HEK293 (cell line): Measurements from ENCODE around the gene EEF1AKMT1.

ENCODE experiments used
- CTCF ChIA-PET: fragments of 350-600 bp; formaldehyde crosslinking; extraction: SDS; loops from one replicate; lab custom pipeline; 2021; ENCODE audit warnings: antibody characterized with exemption; lab: Yijun Ruan, JAX
- POLR2A ChIA-PET: fragments of 300-600 bp; formaldehyde crosslinking; extraction: SDS; loops from one replicate; lab custom pipeline; 2020; ENCODE audit warnings: antibody characterized with exemption, inconsistent platforms; lab: Yijun Ruan, JAX
- H3K27ac ChIP-seq: fragments of 200-500 bp; sonication (Bioruptor generic); 2 replicates; pipeline ENCODE4 v1.5.1; 2014; ENCODE audit warnings: low read depth, low read length, control low read depth, inconsistent platforms; ENCODE audit errors: extremely low read depth
- H3K36me3 ChIP-seq, 2 experiments: fragments of 200-500 bp in 1 of 2; sonication (Bioruptor generic) in 1 of 2; 1 replicate in 1 of 2; 2 replicates in 1 of 2; pipeline ENCODE4 v1.5.1; 2014 to 2017; ENCODE audit warnings: inconsistent platforms in 2 of 2, low read length in 2 of 2; ENCODE audit not compliant: control insufficient read depth in 2 of 2, insufficient read depth in 1 of 2
- H3K4me1 ChIP-seq: fragments of 200-500 bp; sonication (Bioruptor generic); 2 replicates; pipeline ENCODE4 v1.5.1; 2014; ENCODE audit warnings: mild to moderate bottlenecking, low read length, inconsistent platforms; ENCODE audit not compliant: control insufficient read depth, insufficient read depth
- H3K4me3 ChIP-seq: 2 replicates; pipeline ENCODE4 v1.5.1; 2011; ENCODE audit warnings: low read depth, mild to moderate bottlenecking, control low read depth, low read length, moderate library complexity
- H3K9me3 ChIP-seq: fragments of 200-500 bp; sonication (Bioruptor generic); 2 replicates; pipeline ENCODE4 v1.5.1; 2014; ENCODE audit warnings: low read depth, low read length, inconsistent platforms; ENCODE audit not compliant: control insufficient read depth, insufficient read depth
- GFI1B ChIP-seq: fragments of 450-650 bp; formaldehyde crosslinking; IDR thresholded peaks from 2 replicates; pipeline ENCODE4 v1.5.1; 2016; ENCODE audit warnings: missing biosample characterization, missing genetic modification characterization
- MEIS1 ChIP-seq: sonication (generic); formaldehyde crosslinking; IDR thresholded peaks from 2 replicates; pipeline ENCODE4 v1.8.1; 2022; ENCODE audit warnings: missing genetic modification reagents, mild to moderate bottlenecking, borderline replicate concordance
- PBX3 ChIP-seq: sonication (generic); formaldehyde crosslinking; IDR thresholded peaks from 2 replicates; pipeline ENCODE4 v1.8.1; 2022; ENCODE audit warnings: mild to moderate bottlenecking, moderate library complexity, missing genetic modification reagents
- TSHZ1 ChIP-seq: fragments of 450-650 bp; formaldehyde crosslinking; IDR thresholded peaks from 2 replicates; pipeline ENCODE4 v1.5.1; 2016; ENCODE audit warnings: missing biosample characterization, missing genetic modification characterization, borderline replicate concordance
- ZNF157 ChIP-seq: fragments of 450-650 bp; formaldehyde crosslinking; IDR thresholded peaks from 2 replicates; pipeline ENCODE4 v1.5.1; 2016; ENCODE audit warnings: missing biosample characterization, missing genetic modification characterization
- ZNF202 ChIP-seq: fragments of 450-650 bp; formaldehyde crosslinking; IDR thresholded peaks from 2 replicates; pipeline ENCODE4 v1.5.1; 2016; ENCODE audit warnings: missing biosample characterization, missing genetic modification characterization, borderline replicate concordance
- ZNF274 ChIP-seq, 2 experiments: fragments of 200-500 bp in 1 of 2; fragments of 450-650 bp in 1 of 2; sonication (Bioruptor generic) in 1 of 2; formaldehyde crosslinking in 1 of 2; IDR thresholded peaks; 2 replicates each; pipeline versions ENCODE4 v1.5.1 to v1.6.1; 2014 to 2016; ENCODE audit warnings: borderline replicate concordance in 1 of 2, inconsistent platforms in 1 of 2, low read length in 1 of 2, missing biosample characterization in 1 of 2, missing genetic modification characterization in 1 of 2
- ZNF366 ChIP-seq: fragments of 450-650 bp; formaldehyde crosslinking; conservative IDR thresholded peaks from 2 replicates; pipeline ENCODE4 v1.5.1; 2016; ENCODE audit warnings: missing biosample characterization, missing genetic modification characterization
- ZNF37A ChIP-seq: fragments of 450-650 bp; IDR thresholded peaks from 2 replicates; pipeline ENCODE4 v1.5.1; 2018; ENCODE audit warnings: missing biosample characterization, missing genetic modification characterization
- ZNF404 ChIP-seq: fragments of 450-650 bp; formaldehyde crosslinking; IDR thresholded peaks from 2 replicates; pipeline ENCODE4 v1.5.1; 2017; ENCODE audit warnings: missing biosample characterization, missing genetic modification characterization
- ZNF501 ChIP-seq: fragments of 450-650 bp; formaldehyde crosslinking; IDR thresholded peaks from 2 replicates; pipeline ENCODE4 v1.5.1; 2016; ENCODE audit warnings: missing biosample characterization, missing genetic modification characterization
- ZNF544 ChIP-seq: fragments of 450-650 bp; formaldehyde crosslinking; IDR thresholded peaks from 2 replicates; pipeline ENCODE4 v1.5.0; 2017; ENCODE audit warnings: missing biosample characterization, missing genetic modification characterization
- ZNF548 ChIP-seq: fragments of 450-650 bp; formaldehyde crosslinking; IDR thresholded peaks from 2 replicates; pipeline ENCODE4 v1.5.1; 2016; ENCODE audit warnings: missing biosample characterization, missing genetic modification characterization
- ZNF585B ChIP-seq: fragments of 450-650 bp; formaldehyde crosslinking; IDR thresholded peaks from 2 replicates; pipeline ENCODE4 v1.5.1; 2016; ENCODE audit warnings: missing biosample characterization, missing genetic modification characterization
- ZNF610 ChIP-seq: fragments of 450-650 bp; formaldehyde crosslinking; IDR thresholded peaks from 2 replicates; pipeline ENCODE4 v1.5.1; 2016; ENCODE audit warnings: missing biosample characterization, missing genetic modification characterization, borderline replicate concordance
- ZNF658 ChIP-seq: fragments of 450-650 bp; formaldehyde crosslinking; IDR thresholded peaks from 2 replicates; pipeline ENCODE4; 2016; ENCODE audit warnings: missing biosample characterization, missing genetic modification characterization
- TF ChIP-seq, protein P1 (sequence below): fragments of 450-650 bp; formaldehyde crosslinking; IDR thresholded peaks from 2 replicates; pipeline ENCODE4 v1.5.1; 2016; ENCODE audit warnings: missing biosample characterization, missing genetic modification characterization
- TF ChIP-seq, protein P2 (sequence below): fragments of 450-650 bp; formaldehyde crosslinking; IDR thresholded peaks from 2 replicates; pipeline ENCODE4 v1.5.1; 2017; ENCODE audit warnings: missing biosample characterization, missing genetic modification characterization
- TF ChIP-seq, protein P3 (sequence below): fragments of 450-650 bp; formaldehyde crosslinking; optimal IDR thresholded peaks from 2 replicates; pipeline ENCODE3; 2016; ENCODE audit warnings: missing biosample characterization, mild to moderate bottlenecking, missing genetic modification characterization

Gene EEF1AKMT1

DNA sequence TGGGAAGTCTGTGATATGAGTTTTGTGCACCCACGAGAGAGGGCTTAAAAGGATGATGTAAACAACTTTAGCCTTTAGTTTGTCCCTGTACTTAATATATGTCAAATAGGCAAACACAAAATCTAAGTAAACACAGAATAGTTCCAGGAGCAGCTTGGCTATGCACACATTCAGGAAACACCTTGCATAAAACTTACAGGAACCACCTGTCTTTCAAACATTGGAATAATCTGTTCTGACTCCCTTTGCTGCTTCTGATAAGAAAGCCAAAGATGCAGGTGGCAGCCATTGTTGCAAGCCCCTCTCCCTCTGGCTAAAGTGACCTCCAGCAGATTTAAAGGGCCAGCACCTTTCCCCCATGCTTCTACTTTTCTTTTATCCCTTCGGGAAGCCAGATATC lies 4.7 kb downstream of the EEF1AKMT1 start:
- Histone ChIP-seq H3K4me3 (no peak overlapping the region), H3K36me3 (peaks cover 0 to 19% of the 10 kb centered on the region in 2 experiments; a peak in 1 of 3 replicates), H3K27ac (no peak overlapping the region)
- POLR2A ChIA-PET, result no interaction called here
- TF ChIP-seq ZNF501 (tag by site-specific recombination), result no peak
- TF ChIP-seq ZNF366 (tag by site-specific recombination), result no peak
- TF ChIP-seq, protein P1, sequence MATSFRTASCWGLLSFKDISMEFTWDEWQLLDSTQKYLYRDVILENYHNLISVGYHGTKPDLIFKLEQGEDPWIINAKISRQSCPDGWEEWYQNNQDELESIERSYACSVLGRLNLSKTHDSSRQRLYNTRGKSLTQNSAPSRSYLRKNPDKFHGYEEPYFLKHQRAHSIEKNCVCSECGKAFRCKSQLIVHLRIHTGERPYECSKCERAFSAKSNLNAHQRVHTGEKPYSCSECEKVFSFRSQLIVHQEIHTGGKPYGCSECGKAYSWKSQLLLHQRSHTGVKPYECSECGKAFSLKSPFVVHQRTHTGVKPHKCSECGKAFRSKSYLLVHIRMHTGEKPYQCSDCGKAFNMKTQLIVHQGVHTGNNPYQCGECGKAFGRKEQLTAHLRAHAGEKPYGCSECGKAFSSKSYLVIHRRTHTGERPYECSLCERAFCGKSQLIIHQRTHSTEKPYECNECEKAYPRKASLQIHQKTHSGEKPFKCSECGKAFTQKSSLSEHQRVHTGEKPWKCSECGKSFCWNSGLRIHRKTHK, result no peak
- no peak for TF ChIP-seq PBX3 (CRISPR knock-in tag)
- no peak for TF ChIP-seq ZNF585B (tag by site-specific recombination)
- TF ChIP-seq ZNF610 (tag by site-specific recombination), result no peak
- TF ChIP-seq ZNF658 (tag by site-specific recombination), result no peak
- no peak for TF ChIP-seq TSHZ1 (tag by site-specific recombination)
- TF ChIP-seq ZNF404 (tag by site-specific recombination), result no peak
- TF ChIP-seq, protein P2, sequence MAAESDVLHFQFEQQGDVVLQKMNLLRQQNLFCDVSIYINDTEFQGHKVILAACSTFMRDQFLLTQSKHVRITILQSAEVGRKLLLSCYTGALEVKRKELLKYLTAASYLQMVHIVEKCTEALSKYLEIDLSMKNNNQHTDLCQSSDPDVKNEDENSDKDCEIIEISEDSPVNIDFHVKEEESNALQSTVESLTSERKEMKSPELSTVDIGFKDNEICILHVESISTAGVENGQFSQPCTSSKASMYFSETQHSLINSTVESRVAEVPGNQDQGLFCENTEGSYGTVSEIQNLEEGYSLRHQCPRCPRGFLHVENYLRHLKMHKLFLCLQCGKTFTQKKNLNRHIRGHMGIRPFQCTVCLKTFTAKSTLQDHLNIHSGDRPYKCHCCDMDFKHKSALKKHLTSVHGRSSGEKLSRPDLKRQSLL (tag by site-specific recombination), result no peak
- no peak for TF ChIP-seq ZNF202 (tag by site-specific recombination)
- TF ChIP-seq ZNF157, result no peak
- no peak for TF ChIP-seq MEIS1 (CRISPR knock-in tag)
- no peak for TF ChIP-seq GFI1B (tag by site-specific recombination)
- TF ChIP-seq ZNF544 (tag by site-specific recombination), result no peak
- no peak for TF ChIP-seq ZNF274 (IDR thresholded peaks at IDR 0.05; ENCODE audit: low read length)
- no peak for TF ChIP-seq ZNF274 (tag by site-specific recombination; IDR thresholded peaks at IDR 0.05; ENCODE audit: borderline replicate concordance)
- no peak for TF ChIP-seq ZNF37A (tag by site-specific recombination)
- TF ChIP-seq, protein P3, sequence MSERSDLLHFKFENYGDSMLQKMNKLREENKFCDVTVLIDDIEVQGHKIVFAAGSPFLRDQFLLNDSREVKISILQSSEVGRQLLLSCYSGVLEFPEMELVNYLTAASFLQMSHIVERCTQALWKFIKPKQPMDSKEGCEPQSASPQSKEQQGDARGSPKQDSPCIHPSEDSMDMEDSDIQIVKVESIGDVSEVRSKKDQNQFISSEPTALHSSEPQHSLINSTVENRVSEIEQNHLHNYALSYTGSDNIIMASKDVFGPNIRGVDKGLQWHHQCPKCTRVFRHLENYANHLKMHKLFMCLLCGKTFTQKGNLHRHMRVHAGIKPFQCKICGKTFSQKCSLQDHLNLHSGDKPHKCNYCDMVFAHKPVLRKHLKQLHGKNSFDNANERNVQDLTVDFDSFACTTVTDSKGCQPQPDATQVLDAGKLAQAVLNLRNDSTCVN, result no peak
- no peak for TF ChIP-seq ZNF548
- TF ChIP-seq, all 188 proteins: peak for 0
- Histone ChIP-seq H3K4me1 (no peaks in the 10 kb centered on the region), H3K9me3 (no peaks in the 10 kb centered on the region)
- CTCF ChIA-PET, result no interaction called here
